ENCODE data around the gene RBMX. TPM values are rescaled to one million over a fixed set of nuclear protein-coding genes. Genes with fewer than 3 reads are reported as not detected.

The RBMX gene
- total RNA-seq, 1 donor from 2014 or later, result 369 TPM

DNA sequence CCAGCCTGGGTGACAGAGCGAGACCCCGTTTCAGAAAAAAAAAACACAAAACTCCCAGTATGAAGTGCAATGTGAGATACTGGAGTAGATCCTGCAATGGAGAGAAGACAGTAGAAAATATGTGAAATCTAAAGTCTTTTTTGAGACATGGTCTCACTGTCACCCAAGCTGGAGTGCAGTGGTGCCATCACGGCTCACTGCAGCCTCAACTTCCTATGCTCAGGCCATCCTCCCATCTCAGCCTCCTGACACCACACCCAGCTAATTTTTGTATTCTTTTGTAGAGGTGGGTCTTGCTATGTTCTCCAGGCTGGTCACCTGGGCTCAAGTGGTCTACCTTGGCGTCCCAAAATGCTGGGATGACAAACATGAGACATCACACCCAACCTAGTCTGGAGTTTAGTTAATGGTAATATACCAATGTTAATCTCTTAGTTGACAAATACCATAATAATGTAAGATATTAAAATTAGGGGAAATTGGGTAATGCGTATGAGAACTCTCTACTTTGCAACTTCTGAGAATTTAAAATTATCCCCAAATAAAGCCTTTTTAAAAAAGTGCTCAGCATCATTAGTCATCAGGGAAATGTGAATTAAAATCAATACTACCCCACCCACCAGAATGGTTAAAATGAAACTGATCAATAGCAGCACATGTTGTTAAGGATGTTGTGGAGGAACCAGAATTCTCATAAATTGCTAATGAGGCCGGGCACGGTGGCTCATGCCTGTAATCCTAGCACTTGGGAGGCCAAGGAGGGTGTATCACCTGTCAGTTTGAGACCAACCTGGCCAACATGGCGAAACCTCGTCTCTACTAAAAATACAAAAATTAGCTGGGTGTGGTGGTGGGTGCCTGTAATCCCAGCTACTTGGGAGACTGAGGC lies 15.0 kb downstream of the RBMX start:
- no peaks in the 10 kb centered on the region for H3K27me3 Mint-ChIP-seq
- H3K9me3 Mint-ChIP-seq, result no peaks in the 10 kb centered on the region
- DNase-seq (ENCODE audit: extremely low spot score, unreplicated experiment), result no peak
- H3K27ac Mint-ChIP-seq, result no peak overlapping the region
- TF ChIP-seq, protein P1, sequence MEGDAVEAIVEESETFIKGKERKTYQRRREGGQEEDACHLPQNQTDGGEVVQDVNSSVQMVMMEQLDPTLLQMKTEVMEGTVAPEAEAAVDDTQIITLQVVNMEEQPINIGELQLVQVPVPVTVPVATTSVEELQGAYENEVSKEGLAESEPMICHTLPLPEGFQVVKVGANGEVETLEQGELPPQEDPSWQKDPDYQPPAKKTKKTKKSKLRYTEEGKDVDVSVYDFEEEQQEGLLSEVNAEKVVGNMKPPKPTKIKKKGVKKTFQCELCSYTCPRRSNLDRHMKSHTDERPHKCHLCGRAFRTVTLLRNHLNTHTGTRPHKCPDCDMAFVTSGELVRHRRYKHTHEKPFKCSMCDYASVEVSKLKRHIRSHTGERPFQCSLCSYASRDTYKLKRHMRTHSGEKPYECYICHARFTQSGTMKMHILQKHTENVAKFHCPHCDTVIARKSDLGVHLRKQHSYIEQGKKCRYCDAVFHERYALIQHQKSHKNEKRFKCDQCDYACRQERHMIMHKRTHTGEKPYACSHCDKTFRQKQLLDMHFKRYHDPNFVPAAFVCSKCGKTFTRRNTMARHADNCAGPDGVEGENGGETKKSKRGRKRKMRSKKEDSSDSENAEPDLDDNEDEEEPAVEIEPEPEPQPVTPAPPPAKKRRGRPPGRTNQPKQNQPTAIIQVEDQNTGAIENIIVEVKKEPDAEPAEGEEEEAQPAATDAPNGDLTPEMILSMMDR (conservative IDR thresholded peaks at IDR 0.05), result no peak
- no peak overlapping the region for H3K4me3 Mint-ChIP-seq
- H3K36me3 Mint-ChIP-seq, result peaks cover 22% of the 10 kb centered on the region
- H3K4me1 Mint-ChIP-seq (ENCODE audit: unreplicated experiment), result peaks cover 3% of the 10 kb centered on the region

DNA sequence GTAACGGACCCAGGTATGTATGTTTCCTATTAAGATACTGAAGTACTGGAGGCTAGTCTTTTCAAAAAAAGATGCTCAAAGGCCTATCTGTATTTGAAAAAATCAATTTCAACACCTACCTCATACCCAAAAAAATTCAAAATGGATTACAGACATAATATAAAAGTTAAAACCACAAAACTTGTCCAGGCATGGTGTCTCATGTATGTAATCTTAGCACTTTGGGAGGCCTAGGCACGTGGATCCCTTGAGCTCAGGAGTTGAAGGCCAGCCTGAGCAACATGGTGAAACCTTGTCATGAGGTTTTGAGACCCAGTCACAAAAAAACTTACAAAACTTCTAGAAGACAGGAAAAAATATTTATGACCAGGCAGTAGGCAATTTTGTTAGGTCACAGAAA lies 16.7 kb downstream of the RBMX start:
- no peak overlapping the region for H3K27ac Mint-ChIP-seq
- H3K27me3 Mint-ChIP-seq, result no peaks in the 10 kb centered on the region
- TF ChIP-seq, protein P1 (conservative IDR thresholded peaks at IDR 0.05), result no peak
- H3K36me3 Mint-ChIP-seq, result peaks cover 18% of the 10 kb centered on the region
- no peaks in the 10 kb centered on the region for H3K9me3 Mint-ChIP-seq
- no peak overlapping the region for H3K4me3 Mint-ChIP-seq
- H3K4me1 Mint-ChIP-seq (ENCODE audit: unreplicated experiment), result peaks cover 3% of the 10 kb centered on the region
- no peak for DNase-seq (ENCODE audit: extremely low spot score, unreplicated experiment)

DNA sequence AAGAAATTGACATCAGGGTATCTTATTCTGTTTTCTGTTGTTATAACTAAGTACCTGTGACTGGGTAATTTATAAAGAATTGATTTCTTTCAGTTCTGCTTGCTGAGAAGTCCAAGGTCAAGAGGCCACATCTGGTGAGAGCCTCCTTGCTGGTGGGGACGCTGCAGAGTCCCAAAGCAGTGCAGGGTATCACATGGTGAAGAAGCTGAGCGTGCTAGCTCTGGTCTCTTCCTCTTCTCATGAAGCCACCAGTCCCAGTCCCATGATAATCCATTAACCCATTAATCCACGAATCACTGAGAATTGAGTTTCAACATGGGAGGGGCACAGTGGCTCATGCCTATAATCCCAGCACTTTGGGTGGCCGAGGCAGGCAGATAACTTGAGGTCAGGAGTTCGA lies 18.0 kb downstream of the RBMX start:
- Mint-ChIP-seq H3K4me1 (ENCODE audit: unreplicated experiment) (peaks cover 3% of the 10 kb centered on the region), H3K9me3 (no peaks in the 10 kb centered on the region), H3K27me3 (no peaks in the 10 kb centered on the region), H3K36me3 (peaks cover 28% of the 10 kb centered on the region), H3K27ac (no peak overlapping the region), H3K4me3 (no peak overlapping the region)
- no peak for DNase-seq (ENCODE audit: extremely low spot score, unreplicated experiment)
- TF ChIP-seq, protein P1 (conservative IDR thresholded peaks at IDR 0.05), result no peak

DNA sequence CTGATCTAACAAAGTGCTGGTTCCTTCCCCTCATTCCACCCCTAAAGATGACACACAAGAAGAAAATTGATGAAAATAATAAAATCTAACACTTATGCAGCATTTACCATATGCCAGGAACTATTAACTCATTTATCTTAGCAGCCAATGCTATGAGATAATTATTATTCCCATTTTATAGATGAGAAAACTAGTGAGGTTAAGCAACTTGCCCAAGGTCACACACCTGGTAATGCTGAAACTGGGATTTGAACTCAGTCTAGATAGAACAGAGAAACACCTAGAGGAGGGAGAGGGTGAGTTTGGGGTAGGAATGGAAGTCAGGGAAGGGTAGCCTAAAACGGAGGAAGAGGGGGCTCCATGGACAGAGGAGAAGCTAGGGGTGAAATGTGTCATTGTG lies 18.6 kb downstream of the RBMX start:
- DNase-seq (ENCODE audit: extremely low spot score, unreplicated experiment), result no peak
- H3K27ac Mint-ChIP-seq, result no peak overlapping the region
- H3K4me1 Mint-ChIP-seq (ENCODE audit: unreplicated experiment), result no peaks in the 10 kb centered on the region
- peaks cover 23% of the 10 kb centered on the region for H3K36me3 Mint-ChIP-seq
- H3K27me3 Mint-ChIP-seq, result no peaks in the 10 kb centered on the region
- H3K9me3 Mint-ChIP-seq, result no peaks in the 10 kb centered on the region
- TF ChIP-seq, protein P1 (conservative IDR thresholded peaks at IDR 0.05), result no peak
- H3K4me3 Mint-ChIP-seq, result no peak overlapping the region

DNA sequence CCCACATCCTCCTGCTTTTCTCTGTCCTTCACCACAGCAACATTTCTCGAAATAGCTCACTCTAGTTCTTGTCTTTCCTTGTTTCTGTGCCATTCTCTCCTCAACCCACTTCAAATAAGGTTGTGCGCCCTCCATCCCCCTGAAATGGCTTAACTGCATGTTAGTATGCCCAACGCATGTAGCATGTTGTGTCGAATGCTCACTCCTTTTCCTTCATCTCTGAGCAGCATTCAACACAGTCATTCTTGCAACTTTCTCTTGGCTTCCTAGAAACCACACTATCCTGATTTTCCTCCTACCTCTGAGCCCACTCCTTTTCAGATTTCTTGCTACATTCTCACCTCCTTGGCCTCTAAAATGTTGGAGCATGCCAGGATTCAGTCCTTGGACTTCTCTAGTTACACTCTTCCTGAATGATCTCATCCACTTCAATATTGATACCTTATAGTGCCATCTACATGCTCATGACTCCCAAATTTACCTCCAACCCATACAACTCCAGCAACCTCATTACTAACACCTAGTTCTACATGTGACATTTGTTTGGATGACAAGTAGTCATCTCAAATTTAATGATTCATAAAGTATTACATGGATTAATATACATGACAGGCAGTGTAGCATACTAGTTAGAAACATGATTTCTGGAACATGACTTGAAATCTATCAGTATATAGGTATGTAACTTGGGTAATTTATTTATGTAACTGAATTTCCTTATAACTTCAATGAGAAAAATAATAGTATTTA lies 22.3 kb downstream of the RBMX start:
- H3K4me1 Mint-ChIP-seq (ENCODE audit: unreplicated experiment), result no peaks in the 10 kb centered on the region
- H3K27ac Mint-ChIP-seq, result no peak overlapping the region
- TF ChIP-seq, protein P1 (conservative IDR thresholded peaks at IDR 0.05), result no peak
- H3K36me3 Mint-ChIP-seq, result peaks cover 30% of the 10 kb centered on the region
- H3K9me3 Mint-ChIP-seq, result no peaks in the 10 kb centered on the region
- H3K4me3 Mint-ChIP-seq, result no peak overlapping the region
- no peak for DNase-seq (ENCODE audit: extremely low spot score, unreplicated experiment)
- H3K27me3 Mint-ChIP-seq, result no peaks in the 10 kb centered on the region
